Sigmoid colon (tissue), 7 donors: ENCODE results near the gene ZNF728. TPM values are rescaled to one million over a fixed set of nuclear protein-coding genes. Genes with fewer than 3 reads are reported as not detected.
"Not testable (repeated sequence)": the region's sequence is repeated elsewhere in the genome, so short reads cannot be mapped to it uniquely, and the experiment has no call there.

Source experiments
- DNase-seq: peaks from one replicate; pipeline ENCODE4 v3.0.0-alpha.2; 2019
- H3K27ac ChIP-seq, 4 donors: fragments of 200-600 bp; sonication (generic); one replicate each; pipeline ENCODE4 v1.5.1; 2016 to 2019; ENCODE audit warnings: mild to moderate bottlenecking in 1 of 4
- H3K27me3 ChIP-seq, 3 donors: fragments of 200-600 bp; sonication (generic); one replicate each; pipeline ENCODE4 v1.5.1; 2019; ENCODE audit warnings: mild to moderate bottlenecking in 1 of 3
- H3K36me3 ChIP-seq, 4 donors: fragments of 200-600 bp; sonication (generic); one replicate each; pipeline ENCODE4 v1.5.1; 2016 to 2019
- H3K4me1 ChIP-seq, 4 donors: fragments of 200-600 bp; sonication (generic); one replicate each; pipeline ENCODE4 v1.5.1; 2017 to 2019
- H3K4me3 ChIP-seq, 4 donors: fragments of 200-600 bp; sonication (generic); one replicate each; pipeline ENCODE4 v1.5.1; 2017 to 2019; ENCODE audit warnings: mild to moderate bottlenecking in 2 of 4, moderate library complexity in 1 of 4
- H3K9me3 ChIP-seq, 4 donors: fragments of 200-600 bp in 3 of 4; sonication (generic) in 3 of 4; one replicate each; pipeline versions ENCODE4 v1.5.1 to v1.6.1; 2013 to 2019
- CTCF ChIP-seq, 4 experiments: fragments of 450-650 bp in 3 of 4; fragments of 200-600 bp in 1 of 4; IDR thresholded peaks; one replicate each; pipeline ENCODE4 v1.5.1; 2016 to 2019; ENCODE audit warnings: antibody characterized with exemption in 4 of 4, mild to moderate bottlenecking in 3 of 4, moderate library complexity in 2 of 4
- EP300 ChIP-seq, 4 donors: sonication (generic); formaldehyde crosslinking; IDR thresholded peaks; one replicate each; pipeline ENCODE4 v1.6.1; 2017; ENCODE audit warnings: antibody characterized with exemption in 4 of 4
- POLR2A ChIP-seq, 2 donors: fragments of 450-650 bp; IDR thresholded peaks; one replicate each; pipeline ENCODE4 v1.6.1; 2016; ENCODE audit warnings: antibody characterized with exemption in 2 of 2, mild to moderate bottlenecking in 2 of 2, moderate library complexity in 2 of 2
- POLR2AphosphoS5 ChIP-seq, 4 donors: sonication (generic); formaldehyde crosslinking; IDR thresholded peaks; one replicate each; pipeline ENCODE4 v1.6.1; 2017; ENCODE audit warnings: antibody characterized with exemption in 4 of 4
- WGBS, 2 donors: extraction: QIAGEN DNeasy Blood & Tissue Kit; methylation state at CpG; one replicate each; pipeline ENCODE4 v1.1.7; 2013; 5-methylcytosine and 5-hydroxymethylcytosine counted together
- intact Hi-C: fragments of 100-400 bp; cut with DNase I; formaldehyde crosslinking; loops from one replicate; pipeline ENCODE4 v1.15.1; 2023
- polyA plus RNA-seq, 3 donors: library from polyadenylated mRNA; stranded (reverse); fragments of 200-250 nt; gene quantifications; one replicate each; pipeline ENCODE4 v1.2.3, GENCODE V29; 2013
- small RNA-seq, 3 donors: library from RNA; depleted of rRNA; stranded (forward); fragments of <200 nt; gene quantifications; one replicate each; pipeline ENCODE3, GENCODE V24; 2016
- total RNA-seq, 4 donors: library from RNA; depleted of rRNA; stranded (reverse); fragments of >200 nt; gene quantifications; one replicate each; pipeline ENCODE4 v1.1.0, GENCODE V29; 2016
- donor health status: healthy with polysubstance abuse.
- donor health status: Bipolar disorder and iron deficiency.
- donor health status: healthy.

The ZNF728 gene
- total and polyA plus RNA-seq, 7 donors, result 3.5 to 5.8 (median 4.5) TPM; not detected in 3

GRCh38 chr19:22935151-22935550 lies 67.8 kb downstream of the ZNF728 start:
- intact Hi-C loops, result no loop called here
- Histone ChIP-seq H3K27ac (no peak overlapping the region), H3K4me1 (no peaks in the 10 kb centered on the region), H3K4me3 (no peak overlapping the region), H3K36me3 (no peaks in the 10 kb centered on the region), H3K9me3 (peaks cover 0 to 14% (median 0%) of the 10 kb centered on the region in 4 donors), H3K27me3 (no peaks in the 10 kb centered on the region)
- TF ChIP-seq POLR2A (IDR thresholded peaks at IDR 0.05) (no peak), CTCF (IDR thresholded peaks at IDR 0.05) (no peak), EP300 (IDR thresholded peaks at IDR 0.05) (no peak), POLR2AphosphoS5 (IDR thresholded peaks at IDR 0.05) (no peak)
- WGBS, 2 donors, result 85 to 94% methylated on average over 2 of the region's 2 CpGs
- DNase-seq, result no peak

GRCh38 chr19:22927576-22927975 lies 75.4 kb downstream of the ZNF728 start:
- H3K27me3 ChIP-seq, DNase-seq, H3K27ac ChIP-seq, H3K4me3 ChIP-seq, H3K4me1 ChIP-seq, H3K36me3 ChIP-seq, intact Hi-C loops: not testable (repeated sequence)
- 95% methylated on average over 29 of the region's 34 CpGs for WGBS, 2 donors
- H3K9me3 ChIP-seq, result peaks cover 0 to 23% (median 0%) of the 10 kb centered on the region in 4 donors

DNA sequence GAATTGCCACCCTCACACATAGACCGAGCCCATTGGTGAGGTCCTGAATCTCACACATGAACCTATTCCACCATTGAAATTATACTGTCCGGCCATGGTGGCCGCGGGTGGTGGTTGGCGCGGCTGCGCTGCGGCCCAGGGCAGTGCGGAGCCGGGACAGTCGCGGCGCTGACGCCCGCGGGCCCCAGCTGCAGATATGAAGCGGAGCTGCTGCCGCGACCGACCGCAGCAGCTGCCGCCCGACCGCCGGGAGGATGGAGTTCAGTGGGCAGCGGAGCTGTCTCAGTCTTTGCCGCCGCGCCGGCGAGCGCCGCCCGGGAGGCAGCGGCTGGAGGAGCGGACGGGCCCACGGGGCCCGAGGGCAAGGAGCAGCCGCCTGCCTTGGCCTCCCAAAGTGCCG lies 77.8 kb downstream of the ZNF728 start:
- DNase-seq, H3K4me3 ChIP-seq, H3K4me1 ChIP-seq, H3K27ac ChIP-seq, H3K27me3 ChIP-seq, intact Hi-C loops, H3K36me3 ChIP-seq: not testable (repeated sequence)
- WGBS, 2 donors, result 95 to 98% methylated on average over 41 of the region's 41 CpGs
- H3K9me3 ChIP-seq, result peaks cover 0 to 13% (median 0%) of the 10 kb centered on the region in 4 donors

Small RNA genes within 50 kb of the gene (small RNA-seq; reads per million reads assigned to genes)
- 0 reads per million in 3 donors for gene AC022145.2

Other genes with a start within 250 kb of the ZNF728 start
- gene ZNF99, start 219.0 kb downstream of the ZNF728 start, total RNA-seq, result 1 to 10 TPM in 1 of 4 donors, under 1 TPM in 3; under 0.01 to 1.1 (median 0.07) TPM
- gene ZNF99, start 219.0 kb downstream of the ZNF728 start, polyA plus RNA-seq, result under 1 TPM in 1 of 3 donors, not detected in 2; 0.01 TPM
- not detected for gene ZNF723, start 170.9 kb downstream of the ZNF728 start, total RNA-seq
- not detected for gene ZNF723, start 170.9 kb downstream of the ZNF728 start, polyA plus RNA-seq
- under 1 TPM in 3 of 4 donors, not detected in 1; 0.36 to 0.49 (median 0.41) TPM for gene ZNF730, start 113.8 kb upstream of the ZNF728 start, total RNA-seq
- gene ZNF730, start 113.8 kb upstream of the ZNF728 start, polyA plus RNA-seq, result under 1 TPM in 2 of 3 donors, not detected in 1; 0.23 TPM
- 1 to 10 TPM in 2 of 4 donors, under 1 TPM in 2; 0.33 to 2.5 (median 1.5) TPM for gene ZNF724, start 247.2 kb upstream of the ZNF728 start, total RNA-seq
- gene ZNF724, start 247.2 kb upstream of the ZNF728 start, polyA plus RNA-seq, result 1 to 10 TPM in 1 of 3 donors, under 1 TPM in 1, not detected in 1; 0.69 to 1.3 TPM